ENCODE data around the gene TARS1. TPM values are rescaled to one million over a fixed set of nuclear protein-coding genes. Genes with fewer than 3 reads are reported as not detected.
A peak's percentile ranks its signal among the peaks of the same experiment; 100 is the strongest.

TARS1 gene
- total RNA-seq, 1 donor from 2014 or later, result 254 TPM

DNA sequence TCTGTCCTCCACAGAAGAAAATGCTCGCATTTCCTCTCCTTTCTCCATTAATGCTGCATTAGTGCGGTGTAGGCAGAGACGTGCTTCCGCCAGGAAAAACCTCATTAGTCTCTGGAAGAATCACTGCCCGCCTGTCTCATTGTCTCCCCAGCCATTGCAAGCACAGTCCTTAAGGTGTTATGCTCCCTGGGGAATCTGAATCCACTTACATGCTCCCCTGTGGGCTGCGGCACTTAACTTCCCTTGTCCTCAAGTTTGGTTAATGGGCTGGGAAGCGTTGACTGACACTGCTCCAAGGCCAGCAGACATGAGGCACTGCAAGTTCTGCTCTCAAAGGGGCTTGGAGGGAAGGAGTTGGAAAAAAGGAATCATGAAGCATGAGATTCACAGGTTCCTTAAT lies 41.6 kb downstream of the TARS1 start:
- DNase-seq (ENCODE audit: low spot score), result no peak
- Mint-ChIP-seq H3K4me1 (ENCODE audit: low read depth) (no peaks in the 10 kb centered on the region), H3K36me3 (ENCODE audit: low read depth) (peaks cover 6% of the 10 kb centered on the region), H3K4me3 (ENCODE audit: unreplicated experiment) (no peak overlapping the region), H3K9me3 (ENCODE audit: low read depth) (no peaks in the 10 kb centered on the region), H3K27me3 (ENCODE audit: low read depth) (no peaks in the 10 kb centered on the region), H3K27ac (ENCODE audit: unreplicated experiment) (no peak overlapping the region)
- TF ChIP-seq, protein P1, sequence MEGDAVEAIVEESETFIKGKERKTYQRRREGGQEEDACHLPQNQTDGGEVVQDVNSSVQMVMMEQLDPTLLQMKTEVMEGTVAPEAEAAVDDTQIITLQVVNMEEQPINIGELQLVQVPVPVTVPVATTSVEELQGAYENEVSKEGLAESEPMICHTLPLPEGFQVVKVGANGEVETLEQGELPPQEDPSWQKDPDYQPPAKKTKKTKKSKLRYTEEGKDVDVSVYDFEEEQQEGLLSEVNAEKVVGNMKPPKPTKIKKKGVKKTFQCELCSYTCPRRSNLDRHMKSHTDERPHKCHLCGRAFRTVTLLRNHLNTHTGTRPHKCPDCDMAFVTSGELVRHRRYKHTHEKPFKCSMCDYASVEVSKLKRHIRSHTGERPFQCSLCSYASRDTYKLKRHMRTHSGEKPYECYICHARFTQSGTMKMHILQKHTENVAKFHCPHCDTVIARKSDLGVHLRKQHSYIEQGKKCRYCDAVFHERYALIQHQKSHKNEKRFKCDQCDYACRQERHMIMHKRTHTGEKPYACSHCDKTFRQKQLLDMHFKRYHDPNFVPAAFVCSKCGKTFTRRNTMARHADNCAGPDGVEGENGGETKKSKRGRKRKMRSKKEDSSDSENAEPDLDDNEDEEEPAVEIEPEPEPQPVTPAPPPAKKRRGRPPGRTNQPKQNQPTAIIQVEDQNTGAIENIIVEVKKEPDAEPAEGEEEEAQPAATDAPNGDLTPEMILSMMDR (IDR thresholded peaks at IDR 0.05), result no peak

DNA sequence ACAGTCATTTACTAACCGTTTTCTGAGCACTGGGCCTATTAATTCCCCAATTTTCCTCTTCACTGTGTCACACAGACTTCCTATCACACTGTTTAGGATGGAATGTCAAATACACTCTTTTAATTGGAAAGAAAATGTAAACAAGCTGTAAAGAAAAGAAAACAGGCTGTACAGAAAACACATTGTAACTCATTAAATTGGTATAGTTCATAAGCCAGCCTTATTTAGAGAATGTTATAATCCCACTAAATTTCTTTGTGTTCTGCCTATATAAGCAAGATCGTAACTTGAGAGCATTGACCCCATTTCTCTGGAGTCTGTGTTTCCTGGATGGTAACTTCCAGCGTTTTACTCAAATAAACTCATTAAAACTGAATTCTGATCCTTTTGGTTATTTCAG lies 46.5 kb downstream of the TARS1 start:
- TF ChIP-seq, protein P1 (IDR thresholded peaks at IDR 0.05), result no peak
- DNase-seq (ENCODE audit: low spot score), result no peak
- H3K27me3 Mint-ChIP-seq (ENCODE audit: low read depth), result no peaks in the 10 kb centered on the region
- H3K36me3 Mint-ChIP-seq (ENCODE audit: low read depth), result peaks cover 3% of the 10 kb centered on the region
- H3K9me3 Mint-ChIP-seq (ENCODE audit: low read depth), result no peaks in the 10 kb centered on the region
- H3K4me3 Mint-ChIP-seq (ENCODE audit: unreplicated experiment), result no peak overlapping the region
- H3K27ac Mint-ChIP-seq (ENCODE audit: unreplicated experiment), result no peak overlapping the region
- peaks cover 7% of the 10 kb centered on the region for H3K4me1 Mint-ChIP-seq (ENCODE audit: low read depth)

DNA sequence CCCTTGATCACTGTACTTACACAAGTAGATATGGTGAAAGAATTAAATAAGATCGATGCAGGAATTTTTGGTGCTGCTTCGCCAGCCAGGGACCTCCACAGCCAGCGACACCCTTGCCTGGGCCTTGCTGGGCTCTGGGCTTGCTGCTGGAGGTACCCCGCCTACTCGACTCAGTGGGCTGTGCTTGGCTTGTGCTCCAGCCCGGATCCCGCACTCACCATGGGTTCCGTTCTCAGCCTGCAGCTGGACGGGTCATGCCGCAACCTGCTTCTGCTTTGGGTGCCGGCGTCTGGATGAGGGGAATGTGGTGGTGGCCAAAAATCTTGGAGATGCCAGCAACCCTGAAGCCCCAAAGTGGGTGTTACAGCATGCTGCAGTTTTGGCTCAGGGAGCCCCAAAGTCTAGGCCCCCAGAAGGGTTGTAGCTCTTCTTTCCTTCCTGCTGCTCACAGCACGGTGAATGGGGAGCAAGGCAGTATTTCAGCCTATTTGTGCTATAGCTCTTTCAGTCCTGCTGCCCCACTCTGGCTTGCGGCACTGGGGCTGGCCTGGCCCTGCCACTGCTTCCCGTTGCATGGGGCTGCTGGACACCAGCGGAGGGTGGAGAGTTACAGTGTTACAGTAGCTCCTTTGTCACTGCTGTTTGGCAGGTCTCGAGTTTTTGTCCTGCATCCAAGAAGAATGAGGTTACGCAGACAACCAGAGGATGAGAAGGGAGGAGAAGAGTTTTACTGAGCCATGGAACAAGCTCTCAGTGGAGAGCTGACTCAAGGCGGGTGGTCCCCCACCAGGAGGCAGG lies 48.0 kb downstream of the TARS1 start:
- no peak overlapping the region for H3K27ac Mint-ChIP-seq (ENCODE audit: unreplicated experiment)
- H3K4me1 Mint-ChIP-seq (ENCODE audit: low read depth), result peaks cover 8% of the 10 kb centered on the region
- H3K27me3 Mint-ChIP-seq (ENCODE audit: low read depth), result no peaks in the 10 kb centered on the region
- TF ChIP-seq, protein P1 (IDR thresholded peaks at IDR 0.05), result no peak
- H3K4me3 Mint-ChIP-seq (ENCODE audit: unreplicated experiment), result no peak overlapping the region
- no peaks in the 10 kb centered on the region for H3K9me3 Mint-ChIP-seq (ENCODE audit: low read depth)
- DNase-seq (ENCODE audit: low spot score), result no peak
- peaks cover 2% of the 10 kb centered on the region for H3K36me3 Mint-ChIP-seq (ENCODE audit: low read depth)

DNA sequence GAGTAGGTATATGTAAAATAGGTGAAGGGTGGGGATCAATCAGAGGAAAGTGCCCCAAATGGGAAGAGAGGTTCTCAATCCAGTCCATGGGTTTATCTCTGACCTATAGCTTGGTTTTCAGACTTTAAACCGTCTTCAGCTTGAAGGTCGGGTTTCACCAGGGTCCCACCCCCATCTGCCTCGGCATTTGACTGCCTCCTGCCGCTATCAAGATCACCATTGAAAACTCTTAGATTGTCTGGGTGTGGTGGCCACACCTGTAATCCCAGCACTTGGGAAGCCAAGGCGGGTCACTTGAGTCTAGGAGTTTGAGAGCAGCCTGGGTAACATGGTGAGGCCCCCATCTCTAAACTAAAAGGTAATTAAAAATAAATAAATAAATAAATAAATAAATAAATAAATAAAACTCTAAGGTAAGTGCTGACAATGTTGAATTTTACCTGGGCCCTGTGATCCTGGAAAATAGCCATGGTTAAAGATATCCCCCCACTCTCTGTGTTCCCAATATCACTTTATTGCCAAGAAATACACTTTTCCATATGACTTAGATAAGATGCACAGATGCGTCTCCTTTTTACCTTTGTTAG lies 48.8 kb downstream of the TARS1 start:
- TF ChIP-seq, protein P1 (IDR thresholded peaks at IDR 0.05), result no peak
- no peak for DNase-seq (ENCODE audit: low spot score)
- H3K27me3 Mint-ChIP-seq (ENCODE audit: low read depth), result no peaks in the 10 kb centered on the region

DNA sequence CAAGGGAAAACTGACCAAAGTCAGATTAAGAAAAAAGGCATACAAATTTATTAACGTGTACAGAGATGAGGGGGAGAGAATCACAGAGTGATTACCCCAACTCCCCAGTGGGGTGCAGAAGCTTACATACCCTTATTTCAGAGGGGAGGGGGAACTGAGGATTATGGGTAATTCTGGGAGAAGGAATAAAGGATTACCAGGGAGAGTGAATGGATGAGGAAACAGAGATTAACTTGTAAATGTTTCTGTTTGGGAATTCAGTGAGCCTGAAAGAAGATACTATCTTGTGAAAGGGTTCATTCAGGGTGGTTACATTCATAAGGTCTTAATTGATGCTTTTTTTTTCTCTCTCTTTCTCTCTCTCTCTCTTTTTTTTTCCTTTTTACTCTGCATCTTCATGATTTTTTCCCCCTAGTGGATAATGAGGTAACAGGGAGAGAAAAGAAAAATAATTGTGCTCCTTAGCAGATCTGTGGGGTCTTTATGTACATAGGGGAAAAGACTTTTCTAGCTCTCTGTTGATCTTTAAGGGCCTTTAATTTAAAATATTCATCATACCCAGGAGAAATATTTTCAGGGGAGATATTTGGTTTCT lies 49.4 kb downstream of the TARS1 start:
- Mint-ChIP-seq H3K4me3 (ENCODE audit: unreplicated experiment) (no peak overlapping the region), H3K27me3 (ENCODE audit: low read depth) (no peaks in the 10 kb centered on the region), H3K36me3 (ENCODE audit: low read depth) (peaks cover 2% of the 10 kb centered on the region), H3K27ac (ENCODE audit: unreplicated experiment) (no peak overlapping the region), H3K4me1 (ENCODE audit: low read depth) (peaks cover 8% of the 10 kb centered on the region), H3K9me3 (ENCODE audit: low read depth) (no peaks in the 10 kb centered on the region)
- TF ChIP-seq, protein P1 (IDR thresholded peaks at IDR 0.05), result peak; percentile 29
- no peak for DNase-seq (ENCODE audit: low spot score)

More for the DNA sequence above, 48.8 kb downstream of the TARS1 start:
- H3K27ac Mint-ChIP-seq (ENCODE audit: unreplicated experiment), result no peak overlapping the region
- peaks cover 8% of the 10 kb centered on the region for H3K4me1 Mint-ChIP-seq (ENCODE audit: low read depth)
- no peak overlapping the region for H3K4me3 Mint-ChIP-seq (ENCODE audit: unreplicated experiment)
- peaks cover 2% of the 10 kb centered on the region for H3K36me3 Mint-ChIP-seq (ENCODE audit: low read depth)
- no peaks in the 10 kb centered on the region for H3K9me3 Mint-ChIP-seq (ENCODE audit: low read depth)

All from chondrocyte (in vitro differentiated cells).